Activated CD8-positive, alpha-beta memory T cell treated with anti-CD3 and anti-CD28 coated beads for 36 hours (primary cell): Measurements from ENCODE around the gene TMEM237. TPM values are rescaled to one million over a fixed set of nuclear protein-coding genes. Genes with fewer than 3 reads are reported as not detected.

Experiments used
- CTCF ChIA-PET: fragments of 350-600 bp; sonication (Branson Sonifier 250); formaldehyde crosslinking; loops from one replicate; lab custom pipeline; 2021; ENCODE audit warnings: antibody characterized with exemption; lab: Charles Lee
- POLR2A ChIA-PET: fragments of 350-600 bp; sonication (Branson Sonifier 250); formaldehyde crosslinking; loops from one replicate; lab custom pipeline; 2021; ENCODE audit warnings: antibody characterized with exemption; lab: Charles Lee
- total RNA-seq, 2 experiments: library from RNA; stranded (reverse); gene quantifications; one replicate each; pipeline ENCODE4 v1.2.3, GENCODE V29; 2021

TMEM237 gene
- total RNA-seq, 2 experiments from 2014 or later = 19.4 to 19.8 TPM

GRCh38 chr2:201647431-201647830, 4.1 kb upstream of the TMEM237 start:
- CTCF ChIA-PET = interaction anchor here (1.7 kb wide), 1 partner anchor 10 kb away, joined by 3 read pairs; no protein-coding TSS in a partner anchor

DNA sequence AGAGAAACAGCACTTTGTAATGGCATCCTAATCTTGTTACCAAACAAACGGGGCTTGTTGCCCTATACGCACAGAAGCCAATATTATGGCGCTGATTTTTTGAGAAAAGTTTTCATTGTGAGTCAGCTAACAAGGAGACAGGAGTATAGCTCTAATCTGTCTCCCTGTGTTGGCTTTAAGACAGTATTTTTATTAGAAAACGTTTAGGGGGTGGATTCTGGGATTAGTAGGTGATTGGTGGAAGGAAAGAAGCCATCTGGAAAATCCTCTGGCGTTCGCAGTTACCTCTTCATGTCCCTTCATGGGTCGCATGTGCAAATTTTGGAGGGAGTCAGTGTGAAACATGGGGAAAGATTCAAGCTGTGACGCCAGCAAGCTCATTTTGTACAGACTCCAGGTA, 698 bp upstream of the TMEM237 start:
- POLR2A ChIA-PET = no interaction called here
- CTCF ChIA-PET = no interaction called here

More at GRCh38 chr2:201647431-201647830, 4.1 kb upstream of the TMEM237 start:
- POLR2A ChIA-PET = no interaction called here

DNA sequence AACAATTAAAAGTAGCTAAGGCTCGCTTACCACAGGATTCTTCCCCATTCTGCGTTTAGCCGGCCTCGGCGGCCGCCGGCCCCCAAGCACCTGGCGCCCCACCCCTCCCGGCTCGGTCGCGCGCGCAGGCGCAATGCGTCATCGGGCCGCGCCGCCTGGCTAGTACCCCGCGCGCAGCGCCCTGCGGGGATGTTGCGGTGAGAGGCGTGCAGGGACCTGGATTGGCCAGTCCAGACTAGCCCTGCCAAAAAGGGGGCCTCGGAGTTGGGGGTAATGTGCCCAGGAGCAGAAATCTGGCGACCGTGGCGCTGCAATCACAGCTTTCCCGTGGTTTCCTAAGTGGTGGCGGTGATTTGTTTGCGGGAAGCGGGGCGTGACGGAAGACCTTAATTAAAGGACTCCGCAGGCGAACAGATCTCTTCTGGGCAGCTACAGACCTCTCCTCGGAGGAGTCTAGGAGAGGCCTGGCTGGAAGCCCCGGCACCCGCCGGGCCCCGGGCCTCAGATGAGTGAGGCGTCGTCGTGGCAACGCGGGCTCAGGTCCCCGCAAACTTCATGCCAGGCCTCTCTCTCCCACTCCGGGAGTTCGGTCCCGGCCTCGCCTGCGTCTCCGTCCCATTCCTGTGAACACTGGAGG, 606 bp downstream of the TMEM237 start:
- ChIA-PET POLR2A (interaction anchor here (0.5 to 0.6 kb wide), 3 partner anchors 89 to 767 kb away, joined by 3 read pairs; partner anchors contain the start of gene ALS2), CTCF (interaction anchor here (1.1 to 1.3 kb wide), 2 partner anchors 14 to 410 kb away, joined by 3 to 5 read pairs; no protein-coding TSS in a partner anchor)

- CTCF ChIA-PET = interaction anchor here (1.1 to 1.3 kb wide), 2 partner anchors 15 to 409 kb away, joined by 3 to 5 read pairs; no protein-coding TSS in a partner anchor
- POLR2A ChIA-PET = interaction anchor here (0.5 to 0.6 kb wide), 3 partner anchors 89 to 766 kb away, joined by 3 read pairs; partner anchors contain the start of gene ALS2
Observed at GRCh38 chr2:201642086-201642578, 1.2 kb downstream of the TMEM237 start.

GRCh38 chr2:201639205-201639604, 4.1 kb downstream of the TMEM237 start:
- ChIA-PET POLR2A (no interaction called here), CTCF (no interaction called here)

- CTCF ChIA-PET = interaction anchor here (0.7 kb wide), 1 partner anchor 104 kb away, joined by 4 read pairs; no protein-coding TSS in a partner anchor
- POLR2A ChIA-PET = no interaction called here
Observed at GRCh38 chr2:201638326-201638725, 5.0 kb downstream of the TMEM237 start.

DNA sequence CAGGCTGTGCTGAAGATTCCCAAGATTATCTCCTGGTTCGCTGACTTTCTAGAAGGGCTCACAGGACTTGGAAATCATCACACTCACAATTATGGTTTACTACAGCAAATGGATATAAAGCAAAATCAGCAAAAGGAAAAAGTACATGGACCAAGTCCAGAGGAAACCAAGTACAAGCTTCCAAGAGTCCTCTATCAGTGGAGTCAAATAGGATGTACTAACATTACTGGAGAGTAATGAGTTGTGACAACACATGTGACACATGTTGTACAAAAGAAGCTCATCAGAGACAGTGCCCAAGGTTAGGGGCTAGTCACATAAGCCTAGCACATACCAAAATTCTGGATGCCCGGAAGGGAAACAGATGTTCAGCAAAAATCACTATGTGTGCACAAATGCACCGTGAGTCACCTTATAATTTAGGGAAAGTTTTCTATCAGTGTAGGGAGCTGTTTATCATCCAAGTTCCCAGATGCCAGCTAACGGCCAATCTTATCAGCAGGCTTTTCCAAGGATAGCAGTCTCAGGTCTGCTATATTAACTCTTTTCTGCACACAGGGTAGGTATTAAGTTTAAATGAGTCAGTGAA, 9.5 kb downstream of the TMEM237 start:
- ChIA-PET POLR2A (no interaction called here), CTCF (interaction anchor here (0.9 kb wide), 1 partner anchor 57 kb away, joined by 3 read pairs; no protein-coding TSS in a partner anchor)

DNA sequence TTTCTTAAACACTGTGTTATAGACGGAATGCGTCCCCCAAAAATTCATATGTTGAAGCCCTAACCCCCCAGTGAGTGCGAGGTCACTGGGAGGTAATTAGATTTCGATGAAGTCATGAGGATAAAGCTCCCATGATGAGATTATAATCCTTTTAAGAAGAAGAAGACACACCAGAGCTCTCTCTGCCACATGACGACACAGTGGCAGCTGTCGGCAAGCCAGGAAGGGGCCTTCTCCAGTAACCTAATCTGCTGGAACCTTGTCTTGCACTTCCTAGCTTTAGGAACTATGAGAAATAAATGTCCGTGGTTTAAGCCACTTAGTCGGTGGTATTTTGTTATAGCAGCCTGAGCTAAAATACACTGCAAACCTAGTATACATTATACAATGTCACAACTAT, 12.3 kb downstream of the TMEM237 start:
- POLR2A ChIA-PET = no interaction called here
- CTCF ChIA-PET = no interaction called here

- ChIA-PET POLR2A (no interaction called here), CTCF (no interaction called here)
Observed at GRCh38 chr2:201630577-201630976, 12.7 kb downstream of the TMEM237 start.

- POLR2A ChIA-PET = no interaction called here
- CTCF ChIA-PET = no interaction called here
Observed at GRCh38 chr2:201628545-201628944, 14.8 kb downstream of the TMEM237 start.

DNA sequence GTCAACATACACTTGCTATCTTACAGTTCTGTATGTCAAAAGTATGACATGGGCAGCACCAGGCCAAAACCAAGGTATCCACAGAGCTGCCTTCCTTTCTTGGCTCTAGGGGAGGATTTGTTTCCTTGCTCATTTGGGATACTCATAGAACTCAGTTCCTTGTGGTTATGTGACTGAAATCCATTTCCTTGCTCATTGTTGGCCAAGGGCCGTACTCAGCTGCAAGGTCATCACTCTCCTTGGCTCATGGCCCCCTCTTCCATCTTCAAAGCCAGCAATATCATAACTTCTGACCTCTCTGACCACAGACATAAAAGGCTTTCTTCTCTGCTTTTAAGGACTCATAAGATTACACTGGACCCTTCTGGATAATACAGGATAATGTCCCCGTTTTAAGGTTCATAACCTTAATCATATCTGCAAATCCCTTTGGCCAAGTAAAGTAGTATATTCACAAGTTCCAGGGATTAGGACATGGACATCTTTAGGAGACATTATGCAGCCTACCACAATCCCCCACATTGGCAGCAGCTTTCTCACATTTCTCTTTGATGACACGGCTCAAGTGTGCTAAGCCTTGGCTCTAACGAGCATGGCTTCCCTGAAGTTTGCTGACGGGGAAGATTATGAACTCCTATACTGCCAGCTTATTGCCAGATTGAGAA, 20.9 kb downstream of the TMEM237 start:
- CTCF ChIA-PET = no interaction called here
- POLR2A ChIA-PET = no interaction called here

DNA sequence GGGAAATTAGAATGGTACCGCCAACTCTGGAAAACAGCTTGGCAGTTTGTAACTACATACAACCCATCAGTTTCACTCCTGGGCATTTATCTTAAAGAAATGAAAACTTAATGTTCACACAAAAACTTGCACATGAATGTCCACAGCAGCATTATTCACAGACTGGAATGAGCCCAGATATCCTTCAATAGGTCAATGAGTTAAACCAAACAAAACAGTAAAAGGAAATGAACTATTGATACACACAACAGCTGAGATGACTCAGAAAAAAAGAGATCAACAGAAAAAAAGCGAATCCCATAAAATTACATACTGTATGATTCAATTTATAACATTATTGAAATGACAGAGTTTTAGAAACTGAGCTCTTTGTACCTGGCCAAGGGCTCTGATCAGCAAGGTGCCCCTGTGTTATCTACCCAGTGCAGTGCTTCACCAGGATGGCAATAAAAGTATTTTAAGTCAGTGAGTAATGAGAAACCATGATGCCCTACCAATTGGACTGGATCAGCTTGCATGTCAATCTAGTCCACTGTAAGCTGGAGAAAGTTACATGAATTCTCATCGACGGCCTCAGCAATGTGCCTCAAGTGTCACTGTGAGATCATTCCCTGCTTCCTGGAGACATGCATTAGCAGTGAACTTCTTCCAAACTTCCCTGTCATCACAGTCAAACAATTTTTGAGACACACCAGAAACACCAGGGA, 21.9 kb downstream of the TMEM237 start:
- POLR2A ChIA-PET = no interaction called here
- CTCF ChIA-PET = no interaction called here

DNA sequence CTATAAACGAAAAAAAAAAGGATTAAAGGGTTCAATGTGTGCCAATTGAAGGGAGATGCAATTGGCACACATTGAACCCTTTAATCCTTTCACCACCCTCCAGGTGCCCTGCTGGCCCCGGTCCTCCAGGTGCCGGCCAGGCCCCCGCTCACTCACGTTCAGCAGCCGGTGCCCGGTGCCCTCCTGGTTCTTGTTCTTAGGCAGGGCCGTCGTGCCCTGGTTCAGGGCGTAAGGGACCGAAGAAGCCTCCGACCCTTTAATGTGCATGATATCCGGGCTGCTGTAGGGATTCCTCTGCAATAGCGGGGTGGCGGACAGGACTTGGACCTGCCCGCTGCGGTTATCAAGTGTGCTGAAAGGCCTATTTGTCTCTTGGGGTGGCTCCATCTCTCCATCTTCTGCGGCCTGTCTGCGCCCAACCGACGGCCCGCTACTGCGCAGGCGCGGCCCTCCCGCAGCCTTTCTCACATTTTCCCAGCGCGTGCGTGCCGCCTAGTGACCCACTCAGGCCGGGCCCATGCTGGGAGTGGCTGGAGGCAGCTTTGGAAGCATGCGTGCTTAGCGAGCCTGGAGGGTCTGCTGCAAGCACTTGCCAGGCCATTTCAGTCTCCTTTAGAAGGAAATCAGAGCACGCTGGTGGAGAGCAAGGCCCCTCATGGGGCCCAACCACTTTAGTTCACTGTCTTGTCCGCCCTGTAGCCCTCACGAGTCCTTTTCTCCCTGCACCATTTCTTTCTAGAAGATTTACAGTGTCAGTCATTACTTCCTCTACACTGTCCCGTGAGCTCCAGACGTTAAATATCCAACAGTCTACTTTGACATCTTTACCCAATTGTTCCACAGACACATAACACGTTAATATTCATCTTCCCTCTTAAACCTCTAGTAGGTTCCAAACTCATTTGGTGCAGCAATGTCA, 24.3 kb downstream of the TMEM237 start:
- ChIA-PET POLR2A (no interaction called here), CTCF (no interaction called here)

DNA sequence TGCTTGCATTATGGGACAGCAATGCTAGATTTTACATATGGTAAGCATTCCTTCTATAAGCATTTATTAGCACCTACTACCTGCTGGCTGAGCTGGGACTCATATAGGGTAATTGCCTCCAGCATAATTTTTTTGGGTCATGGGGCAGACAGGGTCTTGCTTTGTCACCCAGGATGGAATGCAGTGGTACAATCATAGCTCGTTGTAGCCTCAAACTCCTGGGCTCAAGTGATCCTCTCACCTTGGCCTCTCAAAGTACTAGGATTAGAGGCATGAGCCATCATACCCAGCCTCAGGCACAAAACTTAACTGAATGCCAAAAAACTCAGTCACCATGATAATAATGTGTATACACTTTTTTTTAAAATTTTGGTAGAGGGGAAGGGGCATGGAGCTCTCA, 35.3 kb downstream of the TMEM237 start:
- ChIA-PET CTCF (no interaction called here), POLR2A (no interaction called here)

- CTCF ChIA-PET = no interaction called here
- POLR2A ChIA-PET = no interaction called here
Observed at GRCh38 chr2:201607568-201607967, 35.7 kb downstream of the TMEM237 start.

- POLR2A ChIA-PET = no interaction called here
- CTCF ChIA-PET = no interaction called here
Observed at GRCh38 chr2:201600906-201601305, 42.4 kb downstream of the TMEM237 start.

DNA sequence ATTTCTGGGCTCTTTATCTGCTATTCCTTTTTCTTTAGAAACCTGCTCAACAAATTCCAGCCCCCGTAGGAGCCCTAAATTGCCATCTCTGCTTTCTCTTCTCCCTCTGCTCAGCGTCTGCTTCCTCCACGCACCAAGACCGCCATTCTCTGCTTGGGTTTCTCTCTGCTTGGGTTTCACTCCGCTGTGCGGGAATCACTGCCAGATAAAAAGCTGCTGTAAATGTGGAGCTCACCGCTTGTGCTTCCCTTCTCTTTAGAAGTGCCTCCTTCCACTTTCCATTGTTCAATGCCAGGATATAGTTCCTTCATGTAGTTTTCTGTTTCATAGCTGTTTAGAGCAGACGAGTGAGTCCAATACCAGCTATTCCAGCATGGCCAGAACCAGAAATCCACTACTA, 45.9 kb downstream of the TMEM237 start:
- ChIA-PET POLR2A (no interaction called here), CTCF (no interaction called here)

DNA sequence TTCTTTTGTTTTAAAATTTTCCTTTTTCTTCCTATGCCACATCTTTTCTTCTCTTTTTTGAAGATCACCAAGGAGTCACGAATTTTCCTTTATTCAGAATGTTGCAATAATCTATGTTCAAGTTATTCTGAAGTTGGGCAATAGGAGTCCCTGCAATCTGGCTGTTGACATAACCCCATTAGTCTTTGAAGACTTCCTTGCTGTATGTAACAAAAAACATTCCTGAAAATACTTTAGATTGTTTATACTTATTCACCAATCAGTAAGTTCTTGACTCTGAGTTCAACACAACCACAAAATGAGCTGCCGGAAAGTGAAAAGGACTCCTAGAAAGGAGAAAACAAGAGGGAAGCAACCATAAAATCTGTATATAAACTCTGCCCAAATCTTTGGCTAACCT, 62.8 kb downstream of the TMEM237 start:
- ChIA-PET POLR2A (interaction anchor here (0.6 kb wide), 1 partner anchor 397 kb away, joined by 4 read pairs; no protein-coding TSS in a partner anchor), CTCF (no interaction called here)
